ENCODE data around the gene TSC2.
"Not testable (repeated sequence)": the region's sequence is repeated elsewhere in the genome, so short reads cannot be mapped to it uniquely, and the experiment has no call there.

The TSC2 gene

GRCh38 chr16:2115591-2115973 is 67.8 kb downstream of the TSC2 start:
- in situ Hi-C loops (cut with HindIII; ENCODE audit: low sequenced_read_pairs), result no loop called here

DNA sequence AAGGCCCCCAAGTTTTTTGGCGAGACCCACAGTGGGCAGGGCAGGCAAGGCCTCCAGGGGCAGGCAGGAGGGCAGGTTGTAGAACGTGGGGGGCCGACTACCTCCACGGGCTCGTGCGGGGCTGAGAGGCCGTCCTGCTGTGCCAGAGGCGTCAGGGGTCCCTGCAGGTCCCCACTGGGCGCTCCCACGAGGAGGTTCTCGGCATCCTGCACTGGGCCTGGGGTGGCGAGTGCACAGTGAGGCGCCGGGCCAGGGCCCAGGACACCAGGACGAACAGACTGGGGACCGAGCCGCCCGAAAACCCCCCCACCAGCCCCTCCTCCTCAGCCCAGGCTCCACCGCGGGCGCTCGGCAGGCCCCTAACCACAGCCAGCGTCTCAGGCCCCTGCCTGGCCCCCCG is 68.6 kb downstream of the TSC2 start:
- in situ Hi-C loops (cut with HindIII; ENCODE audit: low sequenced_read_pairs), result not testable (repeated sequence)

DNA sequence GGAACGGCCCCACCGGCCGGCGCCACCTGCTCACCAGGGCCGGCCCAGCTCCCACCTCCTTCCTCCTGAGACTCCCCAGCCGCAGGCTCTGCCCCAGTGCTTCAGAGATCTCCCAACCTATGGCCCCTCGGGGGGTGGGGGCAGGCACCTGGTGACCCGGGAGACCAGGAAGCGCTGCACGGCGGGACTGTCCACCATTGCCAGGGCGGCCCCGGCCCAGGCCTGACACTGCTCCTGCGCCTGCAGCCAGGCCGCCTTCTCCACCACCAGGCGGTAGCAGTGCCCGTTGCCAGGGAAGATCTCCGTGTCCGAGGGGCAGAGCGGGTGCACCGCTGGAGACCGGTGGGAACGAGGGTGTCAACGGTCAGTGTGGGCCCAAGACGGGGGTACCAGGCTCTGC is 69.6 kb downstream of the TSC2 start:
- in situ Hi-C loops (cut with HindIII; ENCODE audit: low sequenced_read_pairs), result not testable (repeated sequence)

GRCh38 chr16:2117960-2118722 is 70.4 kb downstream of the TSC2 start:
- in situ Hi-C loops (cut with HindIII; ENCODE audit: low sequenced_read_pairs), result not testable (repeated sequence)

- in situ Hi-C loops (cut with HindIII; ENCODE audit: low sequenced_read_pairs), result not testable (repeated sequence)
Measured at GRCh38 chr16:2121325-2121724, 73.5 kb downstream of the TSC2 start.

DNA sequence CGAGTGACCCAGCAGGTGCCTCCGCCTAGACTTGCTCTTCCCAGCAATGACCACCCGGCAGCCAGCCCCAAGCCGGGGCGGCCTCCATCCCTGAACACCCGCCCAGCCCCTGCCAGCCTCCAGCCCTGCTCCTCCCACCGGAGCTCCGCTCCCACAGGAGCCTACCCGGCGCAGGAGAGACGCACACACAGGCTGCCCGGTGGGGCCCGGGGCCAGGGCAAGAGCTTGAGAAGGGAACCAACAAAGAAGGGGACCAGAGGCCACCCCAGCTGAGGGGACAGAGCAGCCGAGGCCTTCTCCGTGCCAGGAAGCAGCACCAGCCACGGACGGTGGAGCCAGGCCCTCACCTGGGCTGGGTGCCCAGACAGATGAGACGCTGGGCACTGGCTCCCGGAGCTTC is 74.1 kb downstream of the TSC2 start:
- in situ Hi-C loops (cut with HindIII; ENCODE audit: low sequenced_read_pairs), result no loop called here

- in situ Hi-C loops (cut with HindIII; ENCODE audit: low sequenced_read_pairs), result no loop called here
Measured at GRCh38 chr16:2122429-2122828, 74.6 kb downstream of the TSC2 start.

GRCh38 chr16:2122934-2123683 is 75.3 kb downstream of the TSC2 start:
- in situ Hi-C loops (cut with HindIII; ENCODE audit: low sequenced_read_pairs), result not testable (repeated sequence)

DNA sequence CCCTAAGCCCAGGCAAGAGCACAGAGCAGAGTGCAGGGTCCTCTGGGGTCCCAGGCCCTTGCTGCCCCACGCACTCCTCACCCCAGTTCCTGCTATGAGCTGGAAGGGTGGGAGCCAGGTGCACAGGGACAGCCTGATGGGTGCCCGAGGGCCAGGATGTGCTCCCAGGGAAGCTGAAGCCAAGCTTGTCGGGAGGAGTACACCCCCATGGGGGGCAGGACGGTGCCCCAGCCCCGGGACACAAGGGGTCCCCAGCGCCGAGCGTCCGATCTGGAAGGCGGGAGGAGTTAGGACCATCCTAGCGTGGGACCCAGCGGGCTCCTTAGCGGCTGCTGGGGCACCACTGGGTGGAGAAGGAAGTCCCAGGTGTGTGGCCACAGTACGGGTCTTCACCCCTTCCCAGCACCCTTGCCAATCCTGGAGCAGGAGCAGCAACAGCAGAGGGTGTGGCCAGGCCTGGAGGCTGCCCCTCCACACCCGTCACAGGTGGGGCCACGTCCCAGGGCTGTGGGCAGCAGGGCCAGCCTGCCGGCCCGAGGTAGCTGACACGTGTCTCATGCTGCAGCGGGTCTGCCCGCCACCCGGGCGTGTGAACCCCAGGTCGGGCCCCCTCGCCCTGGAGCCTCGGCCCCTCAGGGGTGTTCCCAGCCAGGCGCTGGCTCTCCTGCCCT is 76.1 kb downstream of the TSC2 start:
- in situ Hi-C loops (cut with HindIII; ENCODE audit: low sequenced_read_pairs), result not testable (repeated sequence)

DNA sequence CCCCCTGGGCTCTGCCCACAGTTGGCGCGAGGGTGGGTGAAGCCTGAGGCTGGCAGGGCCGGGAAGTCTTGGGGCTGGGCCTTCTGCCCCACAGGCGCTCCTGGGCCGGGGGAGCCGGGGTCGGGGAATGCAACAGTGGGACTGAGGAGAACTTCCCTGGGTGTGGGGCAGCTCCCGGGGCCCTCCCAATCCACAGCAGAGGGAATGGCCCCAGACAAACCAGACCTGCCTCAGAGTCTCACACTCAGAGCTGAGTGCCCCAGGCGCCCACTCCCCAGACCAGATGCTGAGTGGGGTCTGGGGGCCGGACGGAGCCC is 76.5 kb downstream of the TSC2 start:
- in situ Hi-C loops (cut with HindIII; ENCODE audit: low sequenced_read_pairs), result not testable (repeated sequence)

DNA sequence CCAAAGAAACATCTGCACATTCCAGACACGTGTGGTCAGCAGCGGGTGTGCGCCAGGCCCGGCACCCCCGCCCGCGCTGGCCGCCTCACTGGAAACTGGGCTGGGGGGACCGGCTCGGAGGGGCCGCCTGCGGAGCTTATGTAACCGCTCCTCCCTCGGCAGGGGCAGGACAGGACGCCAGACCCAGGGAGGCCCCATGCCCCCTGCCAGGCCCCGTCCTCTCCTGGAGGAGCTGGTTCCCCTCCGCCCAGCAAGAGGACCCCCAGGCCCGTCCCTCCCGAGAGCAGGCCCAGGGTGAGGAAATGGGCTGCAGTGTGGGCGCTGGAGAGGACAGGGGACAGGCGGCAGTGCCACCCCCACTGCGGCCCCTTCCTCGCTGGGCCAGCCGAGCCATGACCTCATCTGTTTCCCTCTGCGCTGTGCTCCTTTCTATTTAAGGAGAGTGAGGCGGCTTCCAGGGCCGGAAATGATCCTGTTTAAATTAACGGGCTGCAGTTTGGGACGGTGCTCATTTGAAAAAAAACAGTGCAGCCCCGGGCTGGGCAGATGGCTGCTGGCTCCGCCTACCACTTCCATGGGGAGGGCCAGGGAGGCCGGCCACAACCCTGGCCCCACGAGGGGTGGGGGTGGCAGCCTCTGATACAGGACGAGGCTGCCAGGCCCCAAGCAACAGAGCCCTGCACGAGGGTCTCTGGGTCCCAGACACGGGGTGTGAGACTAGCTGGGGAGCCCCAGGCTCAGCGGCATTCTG is 77.1 kb downstream of the TSC2 start:
- in situ Hi-C loops (cut with HindIII; ENCODE audit: low sequenced_read_pairs), result not testable (repeated sequence)

GRCh38 chr16:2125609-2126008 is 77.8 kb downstream of the TSC2 start:
- in situ Hi-C loops (cut with HindIII; ENCODE audit: low sequenced_read_pairs), result not testable (repeated sequence)

- in situ Hi-C loops (cut with HindIII; ENCODE audit: low sequenced_read_pairs), result not testable (repeated sequence)
Measured at GRCh38 chr16:2126161-2126743, 78.5 kb downstream of the TSC2 start.

DNA sequence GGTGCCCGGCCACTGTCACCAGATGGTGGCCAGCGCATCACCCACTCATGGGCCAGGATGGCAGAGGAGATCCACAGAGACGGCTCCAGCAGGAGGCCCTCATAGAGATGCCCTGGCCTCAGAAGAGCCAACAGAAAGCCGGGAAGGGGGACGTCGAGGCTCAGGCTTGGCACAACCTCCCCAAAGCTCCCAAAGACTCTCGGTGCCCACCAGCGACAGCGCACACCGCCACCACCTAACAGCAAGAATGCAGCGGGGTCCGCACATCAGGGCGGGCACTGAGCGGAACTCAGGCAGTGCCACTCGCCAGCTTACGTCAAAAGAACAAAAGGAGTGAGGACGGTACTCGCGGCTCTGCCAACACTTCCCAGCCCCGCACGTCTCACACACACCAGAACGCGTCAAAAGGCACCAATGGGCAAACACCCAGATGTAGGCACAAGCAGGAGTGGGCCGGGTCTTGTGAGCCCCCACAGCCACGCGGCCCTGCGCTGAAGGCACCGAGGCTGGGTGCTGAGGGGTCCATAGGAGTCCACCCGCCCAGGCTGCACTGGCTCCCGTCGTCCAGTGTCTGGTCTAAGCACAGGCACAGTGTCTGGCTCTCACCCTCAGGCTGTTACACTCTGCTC is 79.3 kb downstream of the TSC2 start:
- in situ Hi-C loops (cut with HindIII; ENCODE audit: low sequenced_read_pairs), result not testable (repeated sequence)

- in situ Hi-C loops (cut with HindIII; ENCODE audit: low sequenced_read_pairs), result not testable (repeated sequence)
Measured at GRCh38 chr16:2127630-2128280, 80.0 kb downstream of the TSC2 start.

- in situ Hi-C loops (cut with HindIII; ENCODE audit: low sequenced_read_pairs), result not testable (repeated sequence)
Measured at GRCh38 chr16:2129251-2129650, 81.5 kb downstream of the TSC2 start.

DNA sequence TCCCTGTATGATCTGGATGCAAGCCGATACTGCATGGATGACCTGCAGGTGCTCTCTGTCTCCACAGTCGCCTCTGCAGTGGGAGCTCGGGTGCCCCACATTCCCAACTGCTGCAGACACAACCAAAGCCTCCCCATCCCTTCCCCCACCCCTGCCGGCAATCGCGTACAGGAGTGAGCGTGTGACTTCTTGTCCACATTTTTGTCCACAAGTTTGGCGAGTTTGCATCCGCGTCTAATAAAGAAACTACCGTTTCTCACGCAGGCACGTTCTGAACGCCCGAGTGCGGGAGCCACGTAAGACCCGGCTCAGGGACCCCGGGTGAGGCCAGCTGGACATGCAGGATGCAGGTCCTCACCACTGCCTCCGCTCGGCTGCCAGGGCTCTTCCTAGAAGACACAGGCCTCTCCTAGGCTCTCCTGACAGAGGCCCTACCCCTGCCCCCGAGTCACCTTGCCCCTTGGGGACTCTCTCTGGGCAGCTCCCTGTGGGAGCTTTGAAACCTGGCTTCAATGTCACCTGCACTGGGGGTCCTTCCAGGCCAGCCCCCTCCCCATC is 82.2 kb downstream of the TSC2 start:
- in situ Hi-C loops (cut with HindIII; ENCODE audit: low sequenced_read_pairs), result not testable (repeated sequence)

- in situ Hi-C loops (cut with HindIII; ENCODE audit: low sequenced_read_pairs), result not testable (repeated sequence)
Measured at GRCh38 chr16:2133797-2134196, 86.0 kb downstream of the TSC2 start.

GRCh38 chr16:2135071-2135470 is 87.3 kb downstream of the TSC2 start:
- in situ Hi-C loops (cut with HindIII; ENCODE audit: low sequenced_read_pairs), result not testable (repeated sequence)
